ENCODE data around the gene GNAL. TPM values are rescaled to one million over a fixed set of nuclear protein-coding genes. Genes with fewer than 3 reads are reported as not detected.

GNAL gene
- total RNA-seq, 1 experiment from 2014 or later = 4.6 TPM

DNA sequence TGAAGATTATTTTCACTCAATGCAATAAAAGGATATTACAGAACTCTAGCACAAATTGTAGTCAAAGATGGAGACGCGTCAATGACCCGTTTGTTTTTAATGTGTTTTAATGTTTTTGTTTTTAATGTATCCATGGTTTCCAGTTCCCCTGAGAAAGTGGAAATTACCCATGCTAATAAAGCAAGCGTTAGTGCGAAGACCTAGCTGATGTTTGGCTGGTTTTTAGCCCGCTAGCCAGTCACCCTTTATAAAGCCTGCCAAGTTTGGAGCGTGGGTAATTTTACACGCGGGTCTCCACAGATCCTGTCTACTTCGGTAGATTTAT lies 161.7 kb downstream of the GNAL start:
- TSS peak; percentile 90 for BruUV-seq (replicated peaks)
- H3K4me2 ChIP-seq (ENCODE audit: low read length) = peak overlapping the region; percentile 87
- ChIA-PET POLR2A (interaction anchor here (0.9 kb wide), 1 partner anchor 11 kb away, joined by 3 read pairs; no protein-coding TSS in a partner anchor), RAD21 (ENCODE audit: low non-redundant PET in 1 of 2, low total read pairs in 2 of 2, uncharacterized antibody in 2 of 2, unreplicated experiment in 2 of 2) (no interaction called here), CTCF (no interaction called here)
- H3K9ac ChIP-seq (ENCODE audit: low read length) = peak overlapping the region; percentile 84
- intact Hi-C loops (cut with micrococcal nuclease) = loop anchor here (2.0 kb wide), 2 partner anchors 58 to 130 kb away; partner anchors contain the start of genes IMPA2 and MPPE1
- H3K4me3 ChIP-seq (replicated peaks in 1 of 2; ENCODE audit: low read depth in 1 of 2, low read length in 2 of 2) = peak overlapping the region; percentile 82 to 99
- peak overlapping the region; percentile 48 for H3K27ac ChIP-seq (ENCODE audit: low read depth, low read length)
- H3K27me3 ChIP-seq (ENCODE audit: insufficient read depth, low read length) = no peaks in the 10 kb centered on the region
- TF ChIP-seq FOSL1 (IDR thresholded peaks at IDR 0.05; ENCODE audit: low read depth) = no peak
- no peak for TF ChIP-seq SRF (IDR thresholded peaks at IDR 0.05; ENCODE audit: low read depth)
- TF ChIP-seq SIN3A (IDR thresholded peaks at IDR 0.05; ENCODE audit: low read depth) = no peak
- TF ChIP-seq TCF7L2 (IDR thresholded peaks at IDR 0.05; ENCODE audit: borderline replicate concordance, extremely low read depth, insufficient read depth, insufficient read length) = no peak
- TF ChIP-seq YY1 (IDR thresholded peaks at IDR 0.05; ENCODE audit: extremely low read depth, insufficient replicate concordance, low read depth, low read length) = no peak
- TF ChIP-seq ZNF274 (IDR thresholded peaks at IDR 0.05; ENCODE audit: low read depth, low read length) = no peak
- TF ChIP-seq, protein P1, sequence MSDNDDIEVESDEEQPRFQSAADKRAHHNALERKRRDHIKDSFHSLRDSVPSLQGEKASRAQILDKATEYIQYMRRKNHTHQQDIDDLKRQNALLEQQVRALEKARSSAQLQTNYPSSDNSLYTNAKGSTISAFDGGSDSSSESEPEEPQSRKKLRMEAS (IDR thresholded peaks at IDR 0.05) = no peak
- no peak for TF ChIP-seq SP1 (IDR thresholded peaks at IDR 0.05; ENCODE audit: low read depth)
- TF ChIP-seq, protein P2, sequence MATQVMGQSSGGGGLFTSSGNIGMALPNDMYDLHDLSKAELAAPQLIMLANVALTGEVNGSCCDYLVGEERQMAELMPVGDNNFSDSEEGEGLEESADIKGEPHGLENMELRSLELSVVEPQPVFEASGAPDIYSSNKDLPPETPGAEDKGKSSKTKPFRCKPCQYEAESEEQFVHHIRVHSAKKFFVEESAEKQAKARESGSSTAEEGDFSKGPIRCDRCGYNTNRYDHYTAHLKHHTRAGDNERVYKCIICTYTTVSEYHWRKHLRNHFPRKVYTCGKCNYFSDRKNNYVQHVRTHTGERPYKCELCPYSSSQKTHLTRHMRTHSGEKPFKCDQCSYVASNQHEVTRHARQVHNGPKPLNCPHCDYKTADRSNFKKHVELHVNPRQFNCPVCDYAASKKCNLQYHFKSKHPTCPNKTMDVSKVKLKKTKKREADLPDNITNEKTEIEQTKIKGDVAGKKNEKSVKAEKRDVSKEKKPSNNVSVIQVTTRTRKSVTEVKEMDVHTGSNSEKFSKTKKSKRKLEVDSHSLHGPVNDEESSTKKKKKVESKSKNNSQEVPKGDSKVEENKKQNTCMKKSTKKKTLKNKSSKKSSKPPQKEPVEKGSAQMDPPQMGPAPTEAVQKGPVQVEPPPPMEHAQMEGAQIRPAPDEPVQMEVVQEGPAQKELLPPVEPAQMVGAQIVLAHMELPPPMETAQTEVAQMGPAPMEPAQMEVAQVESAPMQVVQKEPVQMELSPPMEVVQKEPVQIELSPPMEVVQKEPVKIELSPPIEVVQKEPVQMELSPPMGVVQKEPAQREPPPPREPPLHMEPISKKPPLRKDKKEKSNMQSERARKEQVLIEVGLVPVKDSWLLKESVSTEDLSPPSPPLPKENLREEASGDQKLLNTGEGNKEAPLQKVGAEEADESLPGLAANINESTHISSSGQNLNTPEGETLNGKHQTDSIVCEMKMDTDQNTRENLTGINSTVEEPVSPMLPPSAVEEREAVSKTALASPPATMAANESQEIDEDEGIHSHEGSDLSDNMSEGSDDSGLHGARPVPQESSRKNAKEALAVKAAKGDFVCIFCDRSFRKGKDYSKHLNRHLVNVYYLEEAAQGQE (IDR thresholded peaks at IDR 0.05; ENCODE audit: low read depth) = no peak
- TF ChIP-seq, protein P3, sequence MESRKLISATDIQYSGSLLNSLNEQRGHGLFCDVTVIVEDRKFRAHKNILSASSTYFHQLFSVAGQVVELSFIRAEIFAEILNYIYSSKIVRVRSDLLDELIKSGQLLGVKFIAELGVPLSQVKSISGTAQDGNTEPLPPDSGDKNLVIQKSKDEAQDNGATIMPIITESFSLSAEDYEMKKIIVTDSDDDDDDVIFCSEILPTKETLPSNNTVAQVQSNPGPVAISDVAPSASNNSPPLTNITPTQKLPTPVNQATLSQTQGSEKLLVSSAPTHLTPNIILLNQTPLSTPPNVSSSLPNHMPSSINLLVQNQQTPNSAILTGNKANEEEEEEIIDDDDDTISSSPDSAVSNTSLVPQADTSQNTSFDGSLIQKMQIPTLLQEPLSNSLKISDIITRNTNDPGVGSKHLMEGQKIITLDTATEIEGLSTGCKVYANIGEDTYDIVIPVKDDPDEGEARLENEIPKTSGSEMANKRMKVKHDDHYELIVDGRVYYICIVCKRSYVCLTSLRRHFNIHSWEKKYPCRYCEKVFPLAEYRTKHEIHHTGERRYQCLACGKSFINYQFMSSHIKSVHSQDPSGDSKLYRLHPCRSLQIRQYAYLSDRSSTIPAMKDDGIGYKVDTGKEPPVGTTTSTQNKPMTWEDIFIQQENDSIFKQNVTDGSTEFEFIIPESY (IDR thresholded peaks at IDR 0.05; ENCODE audit: extremely low read depth, insufficient replicate concordance, low read length) = no peak
- no peak for TF ChIP-seq CEBPB (IDR thresholded peaks at IDR 0.05; ENCODE audit: low read depth)
- H4K20me1 ChIP-seq (ENCODE audit: insufficient read depth) = no peaks in the 10 kb centered on the region
- no peak for DNase-seq (ENCODE audit: low read depth, low spot score)
- peaks cover 18 to 40% of the 10 kb centered on the region in 2 experiments for H3K4me1 ChIP-seq (ENCODE audit: control insufficient read depth in 1 of 2, insufficient read depth in 2 of 2, low read length in 2 of 2)
- H2AFZ ChIP-seq (ENCODE audit: low read depth, low read length, poor library complexity, severe bottlenecking) = peak overlapping the region; percentile 63
- H3K9me2 ChIP-seq (ENCODE audit: insufficient read depth) = no peaks in the 10 kb centered on the region; the same call in 1 of the 2 replicates
- no peaks in the 10 kb centered on the region for H3K36me3 ChIP-seq (ENCODE audit: control insufficient read depth in 1 of 2, insufficient read depth in 2 of 2, low read length in 2 of 2)
- H3K79me2 ChIP-seq (ENCODE audit: insufficient read depth, low read length) = peaks cover 23% of the 10 kb centered on the region
- ATAC-seq = peak; percentile 26
- no peaks in the 10 kb centered on the region for H3K9me3 ChIP-seq (ENCODE audit: control insufficient read depth in 1 of 2, insufficient read depth in 1 of 2, low read depth in 1 of 2, low read length in 2 of 2)

Data from HCT116 (cell line).